GM19438 (cell line): Measurements from ENCODE around the gene RAF1.
A peak's percentile ranks its signal among the peaks of the same experiment; 100 is the strongest.
"Not testable (repeated sequence)": the region's sequence is repeated elsewhere in the genome, so short reads cannot be mapped to it uniquely, and the experiment has no call there.

Experiments used
- ATAC-seq: cut with Tn5 transposase; IDR thresholded peaks from one replicate; pipeline ENCODE4 v1.9.1; 2021; ENCODE audit warnings: low read depth; ENCODE audit not compliant: unreplicated experiment

RAF1 gene

DNA sequence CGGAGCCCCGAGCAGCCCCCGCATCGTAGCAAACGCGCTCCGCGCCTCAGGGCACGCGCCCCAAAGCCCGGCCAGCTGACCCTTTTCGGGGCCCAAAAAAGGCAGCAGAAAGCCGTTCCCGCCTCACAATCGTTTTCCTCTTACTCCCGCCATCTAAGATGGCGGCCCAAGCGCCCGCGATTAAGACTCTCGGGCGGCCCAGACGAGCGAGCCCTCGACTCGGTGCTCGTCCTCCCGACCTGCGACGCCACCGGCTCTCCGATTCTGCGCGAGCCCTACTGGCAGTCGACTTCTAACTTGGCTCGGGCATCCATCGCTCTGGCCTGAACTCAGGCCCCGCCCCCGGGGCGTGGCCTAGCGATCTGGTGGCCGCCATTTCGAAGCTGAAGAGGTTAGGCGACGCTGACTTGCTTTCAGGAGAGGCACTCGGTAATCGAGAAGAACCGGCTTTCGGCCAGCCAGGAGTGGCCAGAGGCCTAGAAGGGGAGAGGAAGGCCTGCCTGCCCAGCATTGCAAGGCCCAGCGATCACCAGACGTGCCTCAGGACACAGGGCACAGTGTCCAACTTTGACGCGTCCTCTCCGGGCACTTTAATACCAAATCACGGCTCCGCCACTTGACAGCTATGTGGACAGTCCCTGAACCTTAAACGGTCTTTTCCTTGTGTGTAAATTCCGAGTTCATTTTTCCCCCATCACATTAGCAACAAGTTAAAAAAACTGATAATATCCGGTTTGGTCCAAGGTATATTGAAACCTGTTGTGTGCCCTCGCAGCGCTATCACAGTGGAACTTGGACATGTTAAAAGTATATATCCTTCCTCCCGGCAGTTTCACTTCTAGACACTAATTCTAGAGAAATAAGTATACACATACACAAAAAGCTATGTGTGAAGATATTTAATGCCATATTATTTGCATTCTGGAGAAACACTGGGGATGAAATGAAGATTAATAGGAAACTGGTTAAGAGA is at the start of gene RAF1:
Gene RAF1 (minus strand): TSS at position 182 of the 973 bp plus-strand sequence. CDS start 45,396 bp downstream, outside the sequence.
- peak; percentile 89 for ATAC-seq

DNA sequence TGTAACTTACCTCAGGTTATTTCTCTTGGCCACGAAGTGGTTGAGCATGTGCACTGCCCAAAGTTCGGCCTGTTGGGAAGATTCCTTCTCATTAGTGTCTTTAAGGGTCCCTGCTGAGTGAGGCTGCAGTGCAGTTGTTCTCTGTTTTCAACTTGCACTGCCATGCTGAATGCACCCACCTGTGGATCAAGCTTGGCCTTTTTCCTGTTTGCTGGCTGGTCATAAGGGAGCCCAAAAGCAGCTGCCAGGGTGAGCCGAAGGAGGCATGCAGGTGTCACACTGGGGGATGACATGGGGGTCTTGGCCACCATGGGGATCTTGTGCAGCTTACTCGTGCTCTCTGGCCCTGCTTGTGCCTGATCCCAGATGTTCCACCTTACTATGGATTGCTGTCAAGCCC is 46.1 kb upstream of the RAF1 start:
- no peak for ATAC-seq

DNA sequence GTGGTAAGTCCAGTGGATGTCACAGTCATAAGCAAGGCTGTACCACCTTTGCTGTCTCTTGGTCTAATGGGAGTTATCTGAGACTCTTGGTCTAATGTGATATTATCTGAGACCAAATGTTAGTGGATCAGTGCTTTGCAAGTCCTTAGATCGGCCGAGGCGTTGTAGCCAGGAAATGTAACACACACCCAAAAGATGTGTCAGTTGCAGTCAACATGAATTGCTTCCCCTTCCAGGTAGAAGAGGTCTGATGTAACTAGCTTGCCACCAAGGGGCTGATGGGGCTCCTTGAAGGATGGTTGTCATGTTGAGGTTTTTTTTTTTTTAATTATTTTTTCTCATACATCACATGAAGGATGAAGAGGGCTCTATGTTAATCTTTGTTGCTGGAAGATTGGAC is 45.4 kb upstream of the RAF1 start:
- no peak for ATAC-seq

DNA sequence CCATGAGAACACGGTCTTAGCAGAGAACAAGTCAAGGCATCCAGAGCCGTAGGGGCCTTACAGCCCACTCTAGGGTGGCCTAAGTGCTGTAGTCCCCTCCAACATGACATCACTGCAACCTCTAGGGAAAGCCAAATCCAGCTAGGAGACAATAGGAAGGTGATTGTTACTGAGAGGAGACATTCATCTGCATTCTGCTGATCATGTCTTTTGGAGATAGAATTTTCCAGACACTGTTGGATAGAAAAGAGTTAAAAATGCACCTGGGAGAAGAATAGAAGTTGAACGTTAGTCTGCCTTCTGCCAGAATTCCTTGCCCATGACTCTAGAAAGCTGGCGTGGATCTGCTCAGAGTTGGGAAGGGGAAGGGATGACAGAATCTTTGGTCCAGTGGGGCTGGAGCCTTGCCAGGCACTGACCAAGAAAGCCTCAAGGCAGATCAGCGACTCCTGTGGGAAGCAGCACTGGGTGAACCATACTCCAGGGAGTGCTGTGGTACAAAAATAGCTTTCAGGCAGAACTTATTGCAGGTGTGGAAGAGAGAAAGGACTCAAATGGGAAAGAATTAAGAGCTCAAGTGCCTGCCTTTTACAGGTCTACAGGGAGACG is 44.8 kb upstream of the RAF1 start:
- no peak for ATAC-seq

DNA sequence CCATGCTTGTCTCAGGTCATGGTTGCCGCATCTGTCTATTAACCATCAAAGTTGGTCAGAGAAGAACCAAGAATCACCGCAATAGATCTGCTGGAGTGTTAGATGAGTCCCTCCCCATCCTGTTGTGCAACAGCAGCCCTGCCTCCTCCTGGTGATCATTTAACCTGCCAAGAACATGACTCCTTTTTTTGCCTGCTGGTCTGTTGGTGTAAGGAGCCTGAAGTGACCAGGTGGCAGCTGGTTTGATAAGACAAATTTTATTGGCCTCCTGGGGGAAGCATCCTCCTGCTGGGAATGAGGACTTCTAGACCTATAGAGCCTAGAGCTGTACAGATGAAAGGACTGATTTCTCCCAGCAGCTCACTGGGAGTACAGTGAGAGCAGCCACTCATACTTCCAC is 43.5 kb upstream of the RAF1 start:
- ATAC-seq, result no peak

DNA sequence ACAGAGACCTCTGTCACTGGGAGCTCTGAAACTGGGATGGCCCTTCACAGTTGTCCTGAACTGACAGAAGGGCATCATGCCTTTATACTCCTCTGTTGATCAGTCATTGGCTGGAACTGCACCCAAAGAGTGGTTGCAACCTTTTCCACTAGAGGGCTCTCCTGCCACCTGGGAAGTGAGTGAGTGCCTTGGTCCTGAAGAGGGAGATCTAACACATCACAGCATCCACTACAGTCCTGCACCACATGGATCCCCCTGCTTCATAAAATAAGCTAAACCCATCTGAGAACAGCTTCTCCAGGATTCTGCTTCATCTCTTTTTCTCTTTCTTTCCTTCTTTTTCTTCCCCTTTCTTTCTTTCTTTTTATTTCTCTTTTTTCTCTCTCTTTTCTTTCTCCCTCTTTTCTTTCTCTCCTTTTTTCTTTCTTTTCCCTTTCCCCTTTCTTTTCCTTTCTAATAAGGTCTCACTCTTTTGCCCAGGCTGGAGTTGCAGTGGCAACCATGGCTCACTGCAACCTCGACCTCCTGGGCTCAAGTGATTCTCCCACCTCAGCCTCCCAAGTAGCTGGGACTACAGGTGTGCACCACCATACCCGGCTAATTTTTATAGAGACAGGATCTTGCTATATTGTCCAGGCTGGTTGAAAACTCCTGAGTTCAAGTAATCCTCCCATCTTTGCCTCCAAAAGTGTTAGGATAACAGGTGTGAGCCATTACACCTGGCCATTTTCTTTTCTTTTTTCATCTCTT is 42.8 kb upstream of the RAF1 start:
- peak; percentile 74 for ATAC-seq

DNA sequence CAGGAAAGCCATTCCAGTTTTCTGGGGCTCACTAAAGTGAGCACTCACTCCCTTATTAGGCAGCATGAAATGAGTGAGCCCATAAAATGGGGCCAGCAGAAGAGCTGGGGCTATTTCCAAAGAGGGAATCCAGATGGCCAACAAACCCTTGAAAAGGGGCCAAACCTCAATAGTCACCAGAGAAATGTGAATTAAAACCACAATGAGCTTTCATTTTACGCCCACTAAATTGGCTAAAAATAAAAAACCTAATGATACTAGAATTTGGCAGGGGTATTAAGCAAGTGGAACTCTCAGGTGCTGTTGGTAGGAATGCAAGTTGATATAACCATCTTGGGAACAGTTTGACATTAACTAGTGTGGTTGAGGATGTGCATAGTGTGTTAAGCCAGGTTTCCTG is 42.1 kb upstream of the RAF1 start:
- ATAC-seq, result no peak

DNA sequence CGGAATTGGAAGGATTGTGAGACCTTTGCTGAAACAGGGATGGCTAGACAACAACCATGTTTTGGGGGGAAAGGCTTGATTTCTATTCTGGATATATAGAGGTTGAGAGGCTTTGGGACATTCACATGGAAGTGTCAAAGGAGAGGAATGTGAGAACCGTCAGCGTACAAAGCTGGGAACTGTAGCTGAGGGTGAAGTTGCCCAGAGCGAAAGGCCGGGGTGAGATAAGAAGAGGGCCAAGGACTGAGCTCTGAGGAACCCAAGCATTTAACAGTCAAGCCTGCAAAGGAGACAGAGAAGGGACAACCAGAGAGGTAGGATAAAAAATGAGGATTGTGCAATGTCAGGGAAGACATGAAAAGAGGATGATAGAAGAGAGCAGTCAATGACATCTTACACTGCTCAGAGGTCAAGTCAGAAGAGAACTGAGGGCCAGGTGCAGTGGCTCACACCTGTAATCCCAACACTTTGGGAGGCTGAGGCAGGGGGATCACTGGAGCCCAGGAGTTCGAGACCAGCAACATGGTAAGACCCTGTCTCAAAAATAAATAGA is 41.5 kb upstream of the RAF1 start:
- no peak for ATAC-seq

DNA sequence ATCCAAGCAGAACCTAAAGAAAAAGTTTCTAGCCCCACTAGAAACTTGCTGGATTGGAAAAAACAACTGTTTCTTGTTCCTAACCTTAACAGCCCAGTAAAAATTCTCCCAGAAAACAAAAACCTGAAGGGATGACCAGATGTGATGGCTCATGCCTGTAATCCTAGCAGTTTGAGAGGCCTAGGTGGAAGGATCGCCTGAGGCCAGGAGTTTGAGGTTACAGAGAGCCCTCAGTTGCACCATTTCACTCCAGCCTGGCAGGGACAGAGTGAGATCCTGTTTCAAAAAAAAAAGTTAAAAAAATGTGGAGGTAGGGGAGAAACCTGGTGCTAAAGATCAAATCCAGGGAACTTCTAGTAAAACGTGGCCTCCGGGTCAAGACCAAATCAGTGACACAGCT is 38.6 kb upstream of the RAF1 start:
- ATAC-seq, result no peak

DNA sequence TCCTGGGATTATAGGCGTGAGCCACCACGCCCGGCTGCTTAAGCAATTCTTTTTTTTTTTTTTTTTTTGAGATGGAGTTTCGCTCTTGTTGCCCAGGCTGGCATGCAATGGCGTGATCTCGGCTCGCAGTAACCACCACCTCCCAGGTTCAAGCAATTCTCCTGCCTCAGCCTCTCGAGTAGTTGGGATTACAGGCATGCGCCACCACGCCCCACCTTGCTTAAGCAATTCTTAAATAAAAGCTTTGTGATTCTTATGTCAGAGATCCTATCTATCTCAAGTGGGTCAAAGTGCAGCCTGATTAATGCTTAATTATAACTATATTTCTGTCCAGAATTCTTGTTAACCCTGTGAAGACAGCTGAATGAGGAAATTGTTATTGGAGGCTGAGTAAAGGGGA is 37.7 kb upstream of the RAF1 start:
- not testable (repeated sequence) for ATAC-seq

DNA sequence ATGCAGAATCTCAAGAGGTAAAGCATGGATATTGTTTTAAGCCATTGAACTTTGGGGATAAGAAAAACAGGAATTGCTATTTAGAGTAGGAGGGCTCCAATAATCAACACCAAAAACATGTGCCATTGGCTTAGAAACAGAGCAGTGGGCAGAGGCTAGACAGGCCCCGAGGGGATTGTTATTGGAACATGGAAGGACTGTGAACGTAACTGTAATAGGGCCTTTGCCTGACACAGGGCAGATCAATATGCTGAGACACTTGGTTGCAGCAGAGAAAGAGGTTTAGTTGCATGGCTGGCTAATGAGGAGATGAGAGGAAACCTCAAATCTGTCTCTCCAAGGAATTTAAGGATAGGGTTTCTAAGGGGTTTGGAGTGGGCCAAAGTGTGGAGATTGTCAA is 36.9 kb upstream of the RAF1 start:
- no peak for ATAC-seq

DNA sequence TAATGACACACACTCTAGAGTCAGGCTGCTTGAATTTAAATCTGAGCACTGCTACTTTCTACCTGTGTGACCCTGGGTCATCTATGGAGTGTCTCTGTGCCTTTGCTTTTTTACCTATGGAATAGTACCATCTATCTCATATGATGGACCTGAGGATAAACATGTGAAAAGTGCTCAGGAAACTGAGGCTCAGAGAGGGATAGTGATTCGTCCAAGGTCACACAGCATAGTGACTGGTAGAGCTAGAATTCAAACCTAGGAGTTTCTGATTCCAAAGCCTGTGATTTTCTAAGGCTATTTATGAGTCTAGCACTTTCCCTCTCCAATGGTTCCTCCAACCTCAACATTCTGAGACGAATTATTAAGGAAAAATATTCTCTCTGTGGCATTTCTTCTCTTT is 32.0 kb upstream of the RAF1 start:
- ATAC-seq, result no peak

DNA sequence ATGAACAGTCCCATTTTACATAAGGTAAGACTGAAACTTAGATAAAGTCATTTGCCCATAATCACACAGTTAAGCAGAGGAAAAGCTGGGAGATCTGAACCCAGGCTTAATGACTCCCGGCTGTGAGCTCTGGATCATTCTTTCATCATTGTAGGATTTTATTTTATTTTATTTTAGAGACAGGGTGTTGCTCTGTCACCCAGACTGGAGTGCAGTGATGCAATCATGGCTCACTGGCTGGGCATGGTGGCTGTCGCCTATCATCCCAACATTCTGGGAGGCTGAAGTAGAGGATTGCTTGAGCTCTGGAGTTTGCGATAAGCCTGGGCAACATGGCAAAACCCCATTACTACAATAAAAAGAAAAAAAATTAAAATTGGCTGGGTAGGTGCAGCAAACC is 31.2 kb upstream of the RAF1 start:
- ATAC-seq, result no peak

DNA sequence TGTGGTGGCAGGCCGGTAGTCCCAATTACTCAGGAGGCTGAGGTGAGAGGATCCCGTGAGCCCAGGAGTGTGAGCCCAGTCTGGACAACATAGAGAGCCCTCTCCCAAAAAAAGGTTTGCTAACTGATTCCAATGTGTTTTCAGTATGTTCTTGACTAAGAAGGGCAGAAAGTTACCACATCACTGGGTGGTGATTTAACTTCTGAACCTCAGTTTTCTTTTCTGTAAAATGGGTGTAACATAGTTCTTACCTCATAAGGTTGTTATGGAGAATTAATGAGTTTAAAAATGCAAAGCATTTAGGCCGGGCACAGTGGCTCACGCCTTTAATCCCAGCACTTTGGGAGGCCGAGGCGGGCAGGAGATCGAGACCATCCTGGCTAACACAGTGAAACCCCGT is 28.5 kb upstream of the RAF1 start:
- no peak for ATAC-seq

DNA sequence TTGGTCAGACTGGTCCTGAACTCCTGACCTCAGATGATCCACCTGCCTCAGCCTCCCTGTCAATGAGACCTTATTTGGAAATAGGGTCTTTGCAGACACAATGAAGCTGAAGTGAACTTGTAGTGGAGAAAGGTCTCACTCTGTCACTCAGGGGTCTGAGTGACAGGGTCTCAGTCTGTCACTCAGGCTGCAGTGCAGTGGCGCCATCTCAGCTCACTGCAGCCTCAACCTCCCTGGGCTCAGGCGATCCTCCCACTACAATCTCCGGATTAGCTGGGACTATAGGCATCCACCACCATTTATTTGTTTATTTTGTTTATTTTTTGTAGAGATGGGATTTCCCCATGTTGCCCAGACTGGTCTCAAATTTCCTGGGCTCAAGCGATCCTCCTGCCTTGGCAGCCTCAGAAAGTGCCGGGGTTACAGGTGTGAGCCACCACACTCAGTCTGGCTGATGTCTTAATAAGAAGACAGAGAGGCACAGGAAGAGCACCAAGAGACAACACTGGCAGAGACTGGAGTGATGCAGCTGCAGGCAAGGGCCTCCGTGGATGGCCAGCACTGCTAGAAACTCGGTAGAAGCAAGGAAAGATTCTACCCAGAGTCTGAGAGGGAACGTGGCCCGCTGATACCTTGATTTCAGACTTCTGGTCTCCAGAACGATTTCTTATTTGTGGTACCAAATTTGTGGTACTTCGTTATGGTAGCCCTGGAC is 26.2 kb upstream of the RAF1 start:
- no peak for ATAC-seq

DNA sequence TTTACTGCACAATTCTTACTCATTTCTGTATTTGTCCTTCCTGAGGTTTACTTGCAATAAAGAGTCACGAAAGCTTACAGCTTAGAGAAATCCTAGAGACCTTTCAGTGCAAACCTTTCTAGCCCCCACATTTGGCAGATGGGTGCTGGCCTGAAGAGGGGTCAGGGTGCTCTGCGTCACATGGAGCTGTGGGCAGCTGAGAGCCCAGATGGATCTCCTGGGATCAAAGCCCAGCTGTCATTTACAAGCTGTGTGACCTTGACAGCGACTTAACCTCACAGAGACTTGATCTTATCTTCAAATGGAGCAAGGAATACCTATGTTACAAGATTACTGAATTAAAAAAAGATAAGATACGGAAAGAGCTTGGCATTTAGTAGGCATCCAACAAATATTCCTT is 24.0 kb upstream of the RAF1 start:
- ATAC-seq, result no peak

DNA sequence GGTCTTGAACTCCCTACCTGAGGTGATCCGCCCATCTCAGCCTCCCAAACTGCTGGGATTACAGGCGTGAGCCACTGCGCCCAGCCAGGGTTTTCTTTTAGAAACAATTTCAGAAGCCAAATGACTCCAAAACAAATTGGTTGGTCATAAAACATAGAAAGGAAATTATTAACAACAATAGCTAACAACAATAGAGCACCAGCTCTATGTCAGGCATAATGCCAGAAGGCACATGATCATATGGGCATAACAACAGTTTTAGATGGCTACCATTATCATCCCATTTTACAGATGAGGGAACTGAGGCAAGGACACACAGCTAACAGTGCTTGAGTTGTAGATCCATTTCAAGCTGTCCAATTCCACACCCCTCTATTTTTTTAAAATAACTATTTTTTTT is 22.2 kb upstream of the RAF1 start:
- ATAC-seq, result no peak

DNA sequence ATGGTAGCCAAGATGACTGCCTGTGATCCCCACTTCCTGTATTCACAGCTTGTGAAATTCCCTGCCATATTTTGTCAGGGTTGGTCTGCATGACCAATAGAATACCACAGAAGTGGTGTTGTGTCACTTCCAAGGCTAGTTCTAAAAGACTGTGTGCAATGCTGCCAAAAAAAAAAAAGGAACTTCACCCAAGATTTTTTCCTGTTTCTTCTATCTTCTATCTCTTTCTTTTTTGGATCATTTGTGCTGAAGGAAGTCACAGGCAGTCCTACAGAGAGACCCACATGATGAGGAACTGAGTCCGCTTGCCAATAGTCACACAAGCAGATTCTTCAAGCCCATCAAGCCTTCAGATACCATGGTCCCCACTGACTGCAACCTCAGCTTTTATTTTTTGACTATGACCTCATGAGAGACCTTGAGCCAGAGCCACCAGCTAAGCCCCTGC is 18.1 kb upstream of the RAF1 start:
- ATAC-seq, result no peak

DNA sequence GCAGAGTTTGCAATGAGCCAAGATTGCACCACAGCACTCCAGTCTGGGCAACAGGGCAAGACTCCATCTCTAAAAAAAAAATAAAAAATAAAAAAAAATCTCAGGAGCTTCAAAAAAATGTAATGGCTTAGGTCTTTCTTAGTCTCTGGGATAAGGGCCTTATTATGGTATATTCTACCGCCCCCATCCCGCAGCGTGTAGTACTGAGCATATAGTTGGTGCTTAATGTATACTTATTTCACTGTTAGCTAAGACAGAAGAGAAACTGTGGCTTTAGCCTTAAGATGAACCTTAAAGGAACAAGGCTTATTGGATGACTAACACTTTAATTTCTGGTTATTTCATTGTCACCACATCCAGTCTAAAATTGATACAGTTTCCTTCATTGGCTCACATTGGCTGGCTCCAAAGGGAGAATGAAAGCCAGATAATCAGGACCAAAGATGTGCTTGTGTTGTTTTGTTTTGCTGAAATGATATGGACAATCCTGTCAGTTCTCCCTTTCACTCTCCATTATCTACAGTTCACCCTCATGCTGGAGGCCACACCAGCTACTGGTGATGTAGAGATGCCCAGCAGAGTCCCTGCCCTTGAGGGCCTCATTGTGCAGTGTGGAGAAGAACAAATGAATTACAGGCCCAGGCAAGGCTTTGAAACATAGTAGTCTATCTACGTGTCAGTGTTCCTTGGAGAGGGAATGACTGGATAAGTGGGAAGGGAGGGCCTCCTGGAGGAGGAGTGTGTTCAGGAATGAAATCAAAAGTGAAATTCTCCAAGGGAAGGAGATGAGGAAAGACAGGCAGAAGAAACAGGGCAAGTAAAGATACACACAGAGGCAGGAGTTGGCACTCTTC is 17.4 kb upstream of the RAF1 start:
- no peak for ATAC-seq
